Measurements from ENCODE around the gene PCP2. TPM values are rescaled to one million over a fixed set of nuclear protein-coding genes. Genes with fewer than 3 reads are reported as not detected.

PCP2 gene
- total RNA-seq, 2 donors from 2014 or later = 0.32 TPM; not detected in 1

- TF ChIP-seq CTCF (IDR thresholded peaks at IDR 0.05) = no peak
- no peak for DNase-seq
- Histone ChIP-seq H3K27me3 (peaks cover under 1% of the 10 kb centered on the region), H3K4me1 (no peaks in the 10 kb centered on the region), H3K27ac (no peak overlapping the region), H3K36me3 (no peaks in the 10 kb centered on the region), H3K9ac (ENCODE audit: low read depth in 2 of 2, low read length in 2 of 2) (no peak overlapping the region), H3K9me3 (no peaks in the 10 kb centered on the region), H3K4me3 (no peak overlapping the region)
- intact Hi-C loops (cut with DNase I) = no loop called here
Measured at GRCh38 chr19:7602240-7602934, 31.1 kb downstream of the PCP2 start.

- Histone ChIP-seq H3K27ac (no peak overlapping the region), H3K27me3 (peaks cover 9% of the 10 kb centered on the region), H3K4me3 (no peak overlapping the region), H3K36me3 (no peaks in the 10 kb centered on the region), H3K4me1 (no peaks in the 10 kb centered on the region), H3K9ac (ENCODE audit: low read depth in 2 of 2, low read length in 2 of 2) (no peak overlapping the region), H3K9me3 (no peaks in the 10 kb centered on the region)
- no peak for TF ChIP-seq CTCF (IDR thresholded peaks at IDR 0.05)
- DNase-seq = no peak
- intact Hi-C loops (cut with DNase I) = no loop called here
Measured at GRCh38 chr19:7600721-7601120, 32.8 kb downstream of the PCP2 start.

- Histone ChIP-seq H3K4me1 (no peaks in the 10 kb centered on the region), H3K36me3 (no peaks in the 10 kb centered on the region), H3K27me3 (peaks cover 9% of the 10 kb centered on the region), H3K4me3 (no peak overlapping the region), H3K9me3 (no peaks in the 10 kb centered on the region), H3K27ac (no peak overlapping the region), H3K9ac (ENCODE audit: low read depth in 2 of 2, low read length in 2 of 2) (no peak overlapping the region)
- intact Hi-C loops (cut with DNase I) = no loop called here
- TF ChIP-seq CTCF (IDR thresholded peaks at IDR 0.05) = no peak
- no peak for DNase-seq
Measured at GRCh38 chr19:7598180-7598579, 35.3 kb downstream of the PCP2 start.

GRCh38 chr19:7597689-7598088 is 35.8 kb downstream of the PCP2 start:
- Histone ChIP-seq H3K36me3 (no peaks in the 10 kb centered on the region), H3K4me1 (no peaks in the 10 kb centered on the region), H3K9me3 (no peaks in the 10 kb centered on the region), H3K4me3 (no peak overlapping the region), H3K27ac (no peak overlapping the region), H3K9ac (ENCODE audit: low read depth in 2 of 2, low read length in 2 of 2) (no peak overlapping the region), H3K27me3 (peaks cover 9% of the 10 kb centered on the region)
- TF ChIP-seq CTCF (IDR thresholded peaks at IDR 0.05) = no peak
- intact Hi-C loops (cut with DNase I) = no loop called here
- no peak for DNase-seq

- peak overlapping the region; percentile 44 to 68 for H3K9ac ChIP-seq (ENCODE audit: low read depth in 2 of 2, low read length in 2 of 2)
- TF ChIP-seq CTCF (IDR thresholded peaks at IDR 0.05) = no peak
Measured at GRCh38 chr19:7596211-7596937, 37.1 kb downstream of the PCP2 start.

More at GRCh38 chr19:7596211-7596937, 37.1 kb downstream of the PCP2 start:
- intact Hi-C loops (cut with DNase I) = no loop called here
- DNase-seq = no peak
- Histone ChIP-seq H3K9me3 (no peaks in the 10 kb centered on the region), H3K4me1 (no peaks in the 10 kb centered on the region), H3K27ac (no peak overlapping the region), H3K4me3 (peak overlapping the region; percentile 65), H3K36me3 (no peaks in the 10 kb centered on the region), H3K27me3 (peaks cover 9% of the 10 kb centered on the region)
